ENCODE measurements around the gene SPATA21.
A peak's percentile ranks its signal among the peaks of the same experiment; 100 is the strongest.

The SPATA21 gene

DNA sequence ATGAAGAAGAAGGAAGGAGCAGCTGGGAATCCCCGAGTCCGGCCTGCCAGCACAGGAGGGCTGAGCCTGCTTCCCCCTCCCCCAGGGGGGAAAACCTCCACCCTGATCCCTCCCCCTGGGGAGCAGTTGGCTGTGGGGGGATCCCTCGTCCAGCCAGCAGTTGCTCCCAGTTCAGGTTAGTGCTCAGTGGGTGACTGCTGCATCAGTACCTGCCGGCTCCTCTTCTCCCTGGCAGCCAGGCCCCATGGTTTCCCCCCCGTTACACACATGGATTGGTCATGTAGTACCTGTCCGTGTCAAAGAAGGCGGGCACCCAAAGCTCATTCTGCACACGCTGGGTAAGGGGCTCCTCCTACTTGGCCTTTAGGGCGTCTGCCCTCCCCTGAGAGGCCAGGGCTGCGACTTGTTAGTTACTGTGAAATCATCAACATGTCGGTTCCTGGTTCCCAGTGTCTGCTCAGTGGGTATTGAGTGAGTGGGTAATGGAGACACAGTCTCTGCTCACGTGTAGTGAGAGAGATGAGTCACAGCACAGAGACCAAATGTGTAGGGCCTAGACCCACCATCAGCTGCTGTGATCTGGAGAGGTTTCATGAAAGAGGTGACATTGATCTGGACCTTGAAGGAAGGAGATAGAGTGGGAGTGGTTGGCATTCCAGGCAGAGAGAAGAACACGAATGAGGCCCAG, 14.8 kb upstream of the SPATA21 start:
- DNase-seq (ENCODE audit: low spot score) (no peak), FAIRE-seq (no peak)

DNA sequence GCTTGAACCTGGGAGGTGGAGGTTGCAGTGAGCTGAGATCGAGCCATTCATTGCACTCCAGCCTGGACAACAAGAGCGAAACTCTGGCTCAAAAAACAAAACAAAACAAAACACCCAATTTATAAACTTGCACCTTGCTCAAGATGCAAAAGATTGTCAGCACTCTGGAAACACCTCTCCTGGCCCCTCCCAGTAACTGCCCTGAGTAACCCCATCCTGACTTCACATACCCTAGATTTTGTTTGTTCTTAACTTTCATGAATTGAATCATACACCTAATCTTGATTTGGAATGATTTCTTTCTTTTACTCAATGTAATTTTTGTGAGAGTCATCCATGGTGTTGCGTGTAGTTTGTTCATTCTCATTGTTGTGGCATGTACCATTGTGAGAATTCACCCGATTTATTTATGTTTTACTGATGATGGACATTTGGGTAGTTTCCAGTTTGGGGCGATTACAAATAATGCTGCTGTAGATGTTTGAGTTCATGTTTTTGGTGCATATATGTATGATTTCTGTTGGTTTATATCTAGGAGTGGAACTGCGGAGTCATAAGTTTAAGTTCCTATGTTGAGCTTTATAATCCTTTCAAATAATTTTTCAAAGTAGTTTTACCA, 13.7 kb upstream of the SPATA21 start:
- no peak for FAIRE-seq
- no peak for DNase-seq (ENCODE audit: low spot score)

DNA sequence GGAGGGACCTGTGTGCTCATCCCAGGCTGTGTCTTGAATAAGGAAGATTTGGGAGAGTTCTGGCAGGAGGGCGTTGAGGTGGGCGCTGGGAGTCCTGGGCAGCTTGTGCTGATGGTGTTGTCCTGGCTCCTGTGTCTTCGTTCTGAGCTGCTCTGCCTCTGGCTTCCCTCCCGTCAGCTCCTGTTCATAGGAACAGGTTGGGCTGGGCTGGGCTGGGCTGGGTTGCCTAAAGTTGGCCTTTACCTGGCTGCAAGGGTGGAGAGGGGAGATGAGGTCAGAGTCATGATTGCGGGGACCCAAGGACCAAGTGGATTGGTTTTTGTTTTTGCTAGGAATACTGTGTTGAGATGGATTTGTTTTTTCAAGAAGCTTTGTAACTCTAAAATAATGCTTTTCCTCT, 12.4 kb upstream of the SPATA21 start:
- DNase-seq (ENCODE audit: low spot score): no peak
- no peak for FAIRE-seq

DNA sequence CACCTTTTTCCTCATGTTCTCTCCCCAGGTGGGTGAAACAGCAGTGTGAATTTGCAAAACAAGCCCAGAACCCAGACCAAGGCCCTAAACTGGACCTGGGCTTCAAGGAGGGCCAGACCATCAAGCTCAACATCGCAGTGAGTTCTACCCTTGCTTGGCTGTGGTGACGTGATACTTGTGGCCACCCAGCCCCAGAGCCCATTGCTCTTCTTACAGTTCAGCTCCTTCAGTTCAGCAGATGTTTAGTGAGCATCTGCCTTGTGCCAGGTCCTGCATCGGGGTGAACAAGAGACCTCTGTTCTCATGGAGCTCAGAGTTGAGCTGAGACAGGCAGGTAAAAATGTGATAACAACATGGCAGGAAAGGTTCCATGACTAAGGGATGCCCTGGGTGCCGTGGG, 11.8 kb upstream of the SPATA21 start:
- no peak for FAIRE-seq
- no peak for DNase-seq (ENCODE audit: low spot score)

DNA sequence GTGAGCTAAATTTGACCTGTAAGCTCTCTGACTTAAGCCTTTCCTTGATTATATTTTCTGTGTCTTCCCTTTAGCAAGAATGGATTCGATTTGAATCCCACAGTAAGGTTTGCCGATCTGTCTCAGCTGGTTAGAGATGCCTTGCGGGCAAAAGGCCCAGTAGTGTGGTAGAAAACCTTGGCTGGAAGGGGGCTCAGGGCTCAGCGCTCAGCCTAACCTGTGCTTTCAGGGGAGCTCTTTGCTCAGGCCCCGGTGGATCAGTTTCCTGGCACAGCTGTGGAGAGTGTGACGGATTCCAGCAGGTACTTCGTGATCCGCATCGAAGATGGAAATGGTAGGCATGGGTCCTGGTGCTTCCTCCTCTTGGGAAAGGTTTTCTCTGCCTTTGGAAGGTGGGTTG, 10.4 kb upstream of the SPATA21 start:
- DNase-seq (ENCODE audit: low spot score): no peak

DNA sequence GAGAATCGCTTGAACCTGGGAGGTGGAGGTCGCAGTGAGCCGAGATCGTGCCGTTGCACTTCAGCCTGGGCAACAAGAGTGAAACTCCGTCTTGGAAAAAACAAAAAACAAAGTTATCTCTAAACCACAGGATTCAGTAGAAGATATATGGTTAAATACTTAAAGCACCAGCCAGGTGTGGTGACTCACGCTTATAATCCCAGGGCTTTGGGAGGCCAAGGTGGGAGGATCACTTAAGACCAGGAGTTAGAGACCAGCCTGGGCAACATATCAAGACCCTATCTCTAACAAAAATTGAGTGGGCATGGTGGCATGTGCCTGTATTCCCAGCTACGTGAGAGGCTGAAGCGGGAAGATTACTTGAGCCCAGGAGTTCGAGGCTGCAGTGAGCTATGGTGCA, 8.9 kb upstream of the SPATA21 start:
- no peak for DNase-seq (ENCODE audit: low spot score)
- FAIRE-seq: no peak

More for the DNA sequence above, 10.4 kb upstream of the SPATA21 start:
- no peak for FAIRE-seq

DNA sequence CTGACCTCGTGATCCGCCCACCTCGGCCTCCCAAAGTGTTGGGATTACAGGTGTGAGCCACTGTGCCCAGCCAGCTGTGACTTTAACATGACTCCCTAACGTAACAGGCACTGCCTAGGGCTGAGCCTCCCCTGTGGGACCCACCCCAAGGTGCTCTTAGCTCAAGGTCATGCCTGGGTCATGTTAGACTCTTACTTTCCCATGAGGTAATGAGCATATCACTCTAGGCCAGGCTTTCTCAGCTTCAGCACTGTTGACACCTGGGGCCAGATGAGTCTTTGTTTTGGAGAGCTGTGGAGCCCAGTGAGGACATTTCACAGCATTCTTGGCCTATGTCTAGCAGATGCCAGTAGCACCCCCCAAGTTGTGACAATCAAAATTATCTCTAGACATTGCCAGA, 7.8 kb upstream of the SPATA21 start:
- no peak for DNase-seq (ENCODE audit: low spot score)
- FAIRE-seq: no peak

DNA sequence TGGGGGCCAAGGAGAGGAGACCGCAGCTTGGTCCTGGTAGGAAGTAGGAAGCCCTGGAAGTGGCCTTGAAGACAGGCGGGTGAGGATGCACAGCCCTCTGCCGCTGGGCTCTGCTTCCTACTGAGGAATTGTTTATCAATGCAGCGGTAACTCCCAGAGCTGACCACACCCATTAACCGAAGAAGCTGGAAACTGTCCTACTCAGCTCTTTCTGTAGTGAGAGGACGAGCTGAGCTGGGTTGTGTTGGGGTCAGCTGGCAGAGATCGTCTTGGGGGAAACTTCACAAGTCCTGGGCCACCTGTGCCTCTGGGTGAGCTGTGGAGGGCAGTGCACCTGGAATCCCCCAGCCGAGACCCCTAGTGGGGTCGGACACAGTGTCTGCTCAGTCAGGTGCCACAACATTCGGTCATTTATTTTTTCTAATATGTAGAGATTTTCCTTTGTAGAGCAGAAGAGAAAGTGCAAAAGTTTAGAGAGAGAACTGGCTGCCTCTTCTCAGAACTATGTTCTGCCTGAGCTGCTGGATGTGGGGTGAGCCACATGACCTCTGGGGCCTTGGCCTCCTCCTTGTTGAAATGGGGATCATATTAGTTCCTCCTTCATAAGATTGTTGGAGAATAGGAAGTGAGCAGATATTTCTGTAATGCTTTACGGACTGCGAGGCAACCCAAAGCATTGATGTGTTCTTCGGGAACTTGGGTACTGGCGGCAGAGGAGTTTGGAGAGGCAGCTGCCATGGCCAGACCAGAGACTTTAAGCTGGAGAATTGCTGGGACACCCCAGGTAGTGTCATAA, 6.9 kb upstream of the SPATA21 start:
- DNase-seq (ENCODE audit: low spot score) (no peak), FAIRE-seq (no peak)

DNA sequence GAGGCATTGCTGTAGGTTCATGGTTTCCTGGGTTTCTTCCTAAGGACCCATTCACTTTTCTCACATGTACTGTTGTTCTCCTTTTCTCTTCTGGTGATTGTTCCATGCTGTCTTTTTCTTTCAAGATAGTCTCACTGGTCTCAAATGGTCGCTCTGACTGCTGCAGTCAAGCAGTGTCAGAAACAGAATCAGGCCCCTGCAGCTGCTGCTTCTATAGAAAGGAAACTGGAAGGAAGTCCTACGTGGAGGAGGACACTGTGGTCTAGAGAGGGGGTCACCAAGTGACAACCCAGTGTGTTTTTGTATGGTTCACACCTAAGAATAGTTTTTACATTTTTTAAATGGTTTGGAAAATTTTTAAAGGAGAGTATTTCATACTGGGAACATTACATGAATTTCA, 5.7 kb upstream of the SPATA21 start:
- DNase-seq (ENCODE audit: low spot score) (no peak), FAIRE-seq (no peak)

DNA sequence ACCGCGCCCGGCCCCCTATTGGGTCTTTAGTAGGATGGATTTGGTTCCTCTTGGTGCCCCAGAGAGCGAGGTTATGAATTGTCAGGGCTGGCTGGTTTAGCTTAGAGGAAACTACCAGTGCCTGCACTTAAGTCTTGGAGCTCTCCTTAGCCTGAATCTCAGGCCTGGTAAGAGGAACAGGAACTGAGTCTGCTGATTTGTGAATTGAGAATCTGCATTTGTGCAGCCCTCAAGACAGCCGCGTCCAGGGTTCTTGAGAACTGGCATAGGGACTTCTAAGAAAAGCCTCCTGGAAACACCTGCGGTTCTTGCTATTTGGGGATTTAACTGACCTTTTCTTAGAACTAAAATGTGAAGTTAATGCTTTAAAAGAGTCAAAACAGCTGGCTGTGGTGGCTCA, 5.0 kb upstream of the SPATA21 start:
- no peak for DNase-seq (ENCODE audit: low spot score)
- FAIRE-seq: no peak

DNA sequence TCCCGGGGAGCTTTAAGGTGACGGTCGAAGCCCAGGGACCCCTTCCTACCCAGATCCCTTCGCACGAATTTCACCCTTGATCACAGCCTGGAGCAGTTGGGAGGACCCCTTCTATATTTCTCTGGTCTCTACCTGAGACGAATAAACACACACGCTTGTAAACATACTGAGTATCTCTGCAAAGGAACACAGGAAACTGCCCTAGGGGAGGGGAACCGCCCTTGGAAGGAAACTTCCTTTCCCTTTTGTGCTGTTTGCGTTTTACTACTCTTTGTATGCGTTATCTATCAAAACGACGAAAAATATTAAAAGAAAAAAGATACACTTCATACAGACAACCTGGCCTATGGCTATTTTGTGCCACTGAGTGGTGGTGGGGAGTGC, 4.0 kb upstream of the SPATA21 start:
- FAIRE-seq (no peak), DNase-seq (ENCODE audit: low spot score) (no peak)

DNA sequence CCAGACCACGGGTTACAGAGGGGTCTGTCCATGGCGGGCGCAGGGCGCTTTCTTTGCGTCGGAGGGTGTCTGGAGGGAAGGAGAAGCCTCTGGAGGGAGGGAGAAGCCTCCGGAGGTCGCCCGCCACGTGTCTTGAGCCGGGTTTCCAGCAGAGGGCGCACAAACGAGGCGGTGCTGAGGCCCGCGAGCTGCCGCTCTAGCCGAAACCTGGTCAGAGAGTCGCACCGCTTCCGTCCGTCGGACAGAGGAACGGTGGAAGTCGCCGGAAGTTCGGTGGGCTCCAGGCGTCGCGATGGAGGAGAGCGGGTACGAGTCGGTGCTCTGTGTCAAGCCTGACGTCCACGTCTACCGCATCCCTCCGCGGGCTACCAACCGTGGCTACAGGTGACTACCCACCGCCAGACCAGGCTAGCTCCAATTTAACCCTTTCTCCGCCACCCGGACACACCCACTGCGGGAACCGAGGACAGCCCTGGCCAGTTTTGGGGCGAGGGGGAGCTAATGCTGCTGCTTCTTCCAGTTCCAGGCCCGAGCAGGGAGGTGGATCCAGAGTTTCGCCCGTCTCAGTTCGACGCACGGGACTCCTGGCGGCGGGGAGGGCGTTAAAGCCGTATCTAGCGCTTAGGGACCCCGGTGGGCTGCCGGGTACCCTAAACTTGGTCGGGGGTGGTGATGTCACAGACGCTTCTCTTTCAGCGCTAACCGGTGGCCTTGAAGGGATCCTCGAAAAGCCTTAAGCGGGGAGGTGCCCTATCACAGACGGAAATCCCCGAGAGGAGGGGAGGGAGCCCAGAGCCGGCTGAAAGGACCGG, 3.5 kb upstream of the SPATA21 start, which contains the start of gene NECAP2:
NECAP2 (plus strand) TSS at position 255 of the 812 bp plus-strand sequence; CDS start at position 293, 38 bp downstream.
- DNase-seq (ENCODE audit: low spot score) (peak; percentile 95), FAIRE-seq (no peak)

DNA sequence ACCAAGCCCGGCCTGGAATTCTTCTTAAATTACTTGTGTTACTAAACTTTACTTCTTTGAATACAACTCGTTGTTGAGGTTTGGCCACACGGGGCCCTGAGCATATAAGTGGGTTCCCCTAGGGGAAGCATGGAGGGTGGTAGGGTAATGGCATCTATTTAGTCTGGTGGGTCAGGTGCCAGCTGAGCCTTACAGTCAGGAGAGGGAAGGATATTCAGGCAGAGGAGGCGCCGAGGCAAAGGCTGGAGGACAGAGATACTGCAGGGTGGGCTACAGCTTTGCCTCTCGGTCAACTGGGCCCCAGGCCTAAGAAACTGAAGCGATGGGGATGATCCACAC, 2.9 kb upstream of the SPATA21 start:
- DNase-seq (ENCODE audit: low spot score) (no peak), FAIRE-seq (no peak)

DNA sequence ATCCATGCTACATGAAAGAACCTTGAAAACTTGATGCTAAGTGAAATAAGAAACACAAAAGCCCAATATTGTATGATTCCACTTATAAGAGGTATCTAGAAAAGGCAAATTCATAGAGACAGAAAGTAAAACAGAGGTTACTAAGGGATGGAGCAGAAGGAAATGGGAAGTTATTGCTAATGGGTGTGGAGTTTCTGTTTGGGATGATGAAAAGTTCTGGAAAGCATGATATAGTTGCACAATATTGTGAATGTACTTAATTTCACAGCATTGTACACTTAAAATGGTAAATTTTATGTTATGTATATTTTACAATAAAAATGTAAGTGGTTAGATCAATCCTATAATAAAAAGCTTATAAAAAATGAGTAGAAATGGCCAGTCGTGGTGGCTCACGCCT, 1.7 kb upstream of the SPATA21 start:
- DNase-seq (ENCODE audit: low spot score) (no peak), FAIRE-seq (no peak)

DNA sequence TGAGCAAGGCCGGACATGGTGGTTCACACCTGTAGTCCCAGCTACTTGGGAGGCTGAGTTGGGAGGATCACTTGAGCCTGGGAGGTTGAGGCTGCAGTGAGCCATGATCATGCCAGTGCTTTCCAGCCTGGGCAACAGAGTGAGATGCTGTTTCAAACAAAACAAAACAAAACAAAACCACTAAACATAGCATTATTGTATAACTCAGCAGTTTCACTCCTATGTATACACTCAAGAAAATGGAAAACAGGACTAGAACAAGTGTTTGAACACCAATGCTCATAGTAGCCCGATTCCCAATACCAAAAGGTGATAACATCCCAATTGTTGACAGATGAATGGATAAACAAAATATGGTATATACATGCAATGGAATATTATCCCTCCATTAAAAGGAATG, 1.3 kb upstream of the SPATA21 start:
- FAIRE-seq: no peak

DNA sequence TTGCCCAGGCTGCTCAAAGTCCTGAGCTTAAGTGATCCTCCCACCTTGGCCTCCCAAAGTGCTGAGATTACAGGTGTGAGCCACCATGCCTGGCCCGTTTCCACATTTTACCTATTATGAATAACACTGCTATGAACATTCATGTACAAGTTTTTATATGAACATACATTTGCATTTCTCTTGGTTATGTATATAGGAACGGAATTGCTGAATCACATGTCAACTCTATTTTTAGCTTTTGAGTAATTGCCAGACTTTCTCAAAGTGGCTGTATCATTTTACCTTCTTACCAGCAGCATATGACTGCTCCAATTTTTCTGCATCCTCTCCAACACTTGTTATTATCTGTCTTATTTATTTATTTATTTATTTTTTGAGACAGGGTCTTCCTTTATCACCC, 2.7 kb downstream of the SPATA21 start:
- no peak for FAIRE-seq
- no peak for DNase-seq (ENCODE audit: low spot score)

More for the DNA sequence above, 1.3 kb upstream of the SPATA21 start:
- DNase-seq (ENCODE audit: low spot score): no peak

DNA sequence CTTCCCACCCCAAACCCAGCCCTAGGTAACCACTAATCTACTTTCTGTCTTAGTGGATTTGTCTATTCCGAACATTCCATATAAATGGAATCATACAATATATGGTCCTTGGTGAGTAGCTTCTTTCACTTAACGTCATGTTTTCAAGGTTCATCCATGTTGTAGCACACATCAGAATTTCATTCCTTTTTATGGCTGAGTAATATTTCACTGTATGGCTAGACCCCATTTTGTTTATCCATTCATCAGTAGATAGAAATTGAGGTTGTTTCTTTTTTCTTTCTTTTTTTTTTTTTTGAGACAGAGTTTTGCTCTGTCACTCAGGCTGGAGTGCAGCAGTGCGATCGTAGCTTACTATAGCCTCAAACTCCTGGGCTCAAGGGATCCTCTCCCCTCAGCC, 3.2 kb downstream of the SPATA21 start:
- FAIRE-seq: no peak
- no peak for DNase-seq (ENCODE audit: low spot score)

DNA sequence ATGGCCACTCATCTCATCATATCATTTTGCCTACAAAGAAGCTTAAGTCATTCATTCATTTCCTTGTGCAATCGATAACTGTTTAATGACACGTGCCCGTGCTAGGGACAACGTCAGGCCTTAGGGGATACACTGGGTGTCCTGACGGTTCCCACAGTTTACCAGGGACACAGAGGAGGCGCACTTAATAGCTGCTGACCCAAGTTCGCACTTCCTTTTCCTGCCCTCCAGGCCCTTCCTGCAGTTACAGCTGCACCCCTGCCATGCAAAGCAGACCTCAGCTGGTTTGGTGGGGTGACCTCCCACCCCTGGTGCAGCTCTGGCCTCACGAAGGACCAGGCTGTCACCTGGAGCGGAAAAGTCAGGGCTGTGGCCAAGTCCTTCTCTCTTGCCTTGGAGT, 4.2 kb downstream of the SPATA21 start:
- FAIRE-seq (no peak), DNase-seq (ENCODE audit: low spot score) (no peak)

DNA sequence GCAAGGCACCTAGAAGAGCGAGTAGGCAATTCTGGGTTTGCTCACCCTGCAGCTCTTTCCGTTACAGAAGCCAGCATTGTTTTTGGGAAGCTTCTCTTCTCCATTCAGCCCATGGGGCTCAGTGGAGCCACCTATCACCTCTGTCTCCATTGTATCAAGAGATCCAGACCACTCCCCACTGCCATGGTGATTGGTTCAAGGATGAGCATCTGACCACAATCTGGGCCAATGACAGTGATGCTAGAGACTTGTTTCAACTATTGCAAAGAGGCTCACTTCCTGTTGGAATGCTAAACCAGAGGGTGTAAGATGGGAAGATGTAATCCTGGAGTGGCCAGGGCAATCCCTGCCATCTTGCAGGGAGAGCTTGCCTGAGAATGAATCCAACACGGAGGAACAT, 6.6 kb downstream of the SPATA21 start:
- DNase-seq (ENCODE audit: low spot score) (no peak), FAIRE-seq (no peak)

DNA sequence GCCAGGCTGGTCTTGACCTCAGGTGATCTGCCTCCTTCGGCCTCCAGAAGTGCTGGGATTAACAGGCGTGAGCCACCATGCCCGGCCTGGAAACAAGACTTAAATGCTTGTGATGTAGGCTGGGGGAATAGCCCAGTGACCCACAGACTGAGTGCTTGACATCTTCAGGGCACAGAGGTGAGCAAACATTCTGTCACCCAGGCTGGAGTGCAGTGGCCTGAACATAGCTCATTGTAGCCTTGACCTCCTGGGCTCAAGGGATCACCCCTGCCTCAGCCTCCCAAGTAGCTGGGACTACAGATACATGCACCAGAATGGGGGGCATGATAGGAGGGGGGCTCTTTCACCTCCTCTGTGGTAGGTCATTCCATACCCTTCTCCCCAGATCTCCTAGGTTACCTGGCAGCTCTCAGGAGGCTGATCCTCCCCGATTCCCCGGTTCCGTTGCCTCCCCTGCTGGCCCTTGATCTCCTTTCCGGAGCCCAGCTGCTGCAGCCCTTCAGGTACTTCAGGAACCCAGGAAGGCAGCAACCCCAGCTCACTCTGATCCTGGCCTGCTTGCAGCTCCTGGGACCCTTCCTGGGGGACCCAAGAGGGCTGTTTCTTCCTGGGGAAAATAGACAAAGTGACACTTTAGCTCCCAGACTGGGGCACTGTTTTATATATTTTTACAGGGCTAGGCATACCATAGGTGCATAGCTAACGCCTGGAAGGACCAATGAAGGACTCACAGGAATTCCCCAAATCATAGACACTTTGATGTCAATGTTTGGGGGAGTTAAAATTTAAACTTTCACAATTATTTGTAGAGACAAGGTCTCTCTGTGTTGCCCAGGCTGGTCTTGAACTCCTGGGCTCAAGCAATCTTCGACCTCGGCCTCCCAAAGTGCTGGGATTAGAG, 11.8 kb downstream of the SPATA21 start:
- DNase-seq (ENCODE audit: low spot score) (no peak), FAIRE-seq (no peak)

DNA sequence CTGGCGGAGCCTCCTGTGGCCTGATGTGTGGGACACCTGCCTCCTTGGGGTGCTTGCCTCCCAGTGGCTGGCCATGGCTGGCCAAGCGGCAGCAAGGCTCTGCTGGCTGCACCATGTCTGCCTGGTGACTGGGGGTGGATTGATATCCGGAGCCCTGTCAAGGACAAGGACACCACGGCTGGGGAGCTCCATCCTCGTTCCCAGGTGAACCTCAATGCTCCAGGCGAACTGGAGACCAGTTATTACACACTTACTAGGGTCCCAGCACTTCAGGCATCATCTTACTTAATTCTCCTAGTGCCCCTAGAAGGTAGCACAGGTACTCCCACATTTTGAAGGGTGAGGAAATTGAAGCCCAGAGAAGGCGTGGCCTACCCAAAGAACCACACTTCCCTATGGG, 15.2 kb downstream of the SPATA21 start:
- FAIRE-seq: no peak

More for the DNA sequence above, 15.2 kb downstream of the SPATA21 start:
- no peak for DNase-seq (ENCODE audit: low spot score)
